HG03520 (cell line): ENCODE results near the gene CKS1B.
A peak's percentile ranks its signal among the peaks of the same experiment; 100 is the strongest.

ENCODE experiments used
- ATAC-seq: cut with Tn5 transposase; IDR thresholded peaks from one replicate; pipeline ENCODE4 v1.9.1; 2021; ENCODE audit warnings: mild to moderate bottlenecking, moderate library complexity; ENCODE audit not compliant: unreplicated experiment

CKS1B gene

DNA sequence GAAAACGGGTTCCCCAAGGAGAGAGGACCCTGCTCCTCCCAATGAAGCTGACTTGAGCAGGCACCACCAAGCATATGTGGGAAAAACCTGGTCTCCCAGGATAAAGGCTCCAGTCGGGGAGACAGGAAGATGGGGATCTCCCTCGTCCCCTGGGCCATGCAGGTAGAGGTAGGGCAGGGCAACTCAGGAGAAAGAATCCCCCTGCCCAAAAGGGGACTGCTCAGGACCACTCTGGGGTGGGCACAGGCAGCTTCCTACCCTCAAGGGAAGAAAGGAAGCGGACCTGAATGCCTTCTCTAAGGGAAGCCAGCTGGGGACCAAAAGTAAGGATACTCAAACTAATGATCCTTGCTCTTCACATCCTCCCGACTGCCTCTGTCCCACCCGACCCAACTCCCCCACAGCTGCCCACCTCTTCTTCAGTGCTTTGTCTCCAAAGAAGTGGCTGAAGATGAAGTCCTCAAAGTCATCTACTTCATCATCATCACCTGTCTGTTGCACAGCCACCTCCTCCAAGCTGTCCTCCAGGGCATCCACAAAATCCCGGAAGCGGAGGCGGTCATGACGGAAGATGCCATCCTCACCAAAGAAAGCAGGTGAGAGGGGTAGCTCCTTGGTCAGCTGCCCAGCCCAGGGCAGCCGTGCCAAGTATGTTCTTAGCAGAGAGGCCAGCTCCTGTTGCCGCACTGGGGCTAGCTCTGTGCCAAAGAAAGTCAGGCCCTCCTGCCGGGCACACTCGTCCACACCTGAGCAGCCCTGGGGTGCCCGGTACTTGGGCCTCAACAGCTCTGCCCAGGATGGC is 29.1 kb upstream of the CKS1B start:
- ATAC-seq = no peak

DNA sequence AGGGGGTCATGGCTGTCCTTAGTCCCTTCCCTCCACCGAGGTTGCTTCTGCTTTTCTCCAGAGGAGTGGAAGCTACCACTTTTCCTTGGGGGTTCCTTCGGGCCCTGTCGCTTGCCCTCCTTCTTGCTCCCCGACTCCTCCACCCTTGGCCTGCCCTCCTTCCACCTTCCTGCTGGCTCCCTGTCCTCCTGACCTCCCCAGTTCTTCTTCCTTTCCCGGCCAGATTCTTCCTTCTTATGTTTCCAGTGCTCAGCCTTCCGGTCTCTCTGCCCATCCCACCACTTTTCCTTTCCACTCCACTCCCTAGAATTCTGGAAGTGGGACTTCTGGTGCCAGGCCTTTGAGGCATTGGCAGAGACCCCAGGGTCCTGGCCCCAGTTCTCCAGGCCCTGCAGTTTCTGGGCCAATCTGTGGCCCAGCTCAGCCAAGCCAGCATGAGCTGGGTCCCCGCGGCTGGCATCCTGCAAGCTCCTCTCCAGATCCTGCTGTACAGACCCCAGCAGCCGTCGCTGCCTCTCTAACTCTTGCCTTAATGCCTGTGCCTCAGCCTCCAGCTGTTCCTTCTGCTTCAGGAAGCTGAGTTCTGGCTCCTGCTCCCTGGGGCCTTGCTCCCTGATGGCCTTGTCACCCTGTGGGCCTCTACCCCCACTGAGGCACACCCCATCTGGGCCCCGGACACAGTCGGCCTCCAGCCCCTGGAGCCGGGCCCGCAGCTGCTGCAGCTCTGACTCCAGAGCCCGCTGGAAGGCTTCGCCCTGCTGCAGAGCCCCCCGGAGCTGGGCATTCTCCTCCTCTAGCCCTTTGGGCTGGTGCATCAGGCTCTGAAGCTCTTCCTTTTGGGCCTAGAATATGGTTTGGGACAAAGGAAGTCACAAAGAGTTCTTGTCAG is 28.3 kb upstream of the CKS1B start:
- no peak for ATAC-seq

DNA sequence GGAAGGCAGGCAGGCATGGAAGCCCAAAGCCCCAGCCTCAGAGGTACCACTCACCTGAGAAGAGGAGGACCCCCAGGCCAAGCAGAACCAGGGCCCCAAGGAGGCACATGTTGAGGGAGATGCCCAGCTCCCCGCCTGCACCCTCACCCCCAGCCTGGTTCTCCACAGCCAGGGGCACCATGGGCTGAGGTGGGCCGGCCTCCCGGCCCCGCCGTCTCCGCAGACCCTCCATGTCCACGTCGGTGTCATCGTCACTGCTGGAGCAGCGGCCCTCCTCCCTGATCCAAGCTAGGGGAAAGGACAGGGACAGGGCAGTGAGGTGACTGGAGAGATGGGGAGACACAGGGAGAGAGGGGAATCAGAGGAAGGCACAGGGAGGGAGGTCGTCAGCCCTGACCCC is 26.4 kb upstream of the CKS1B start:
- no peak for ATAC-seq

DNA sequence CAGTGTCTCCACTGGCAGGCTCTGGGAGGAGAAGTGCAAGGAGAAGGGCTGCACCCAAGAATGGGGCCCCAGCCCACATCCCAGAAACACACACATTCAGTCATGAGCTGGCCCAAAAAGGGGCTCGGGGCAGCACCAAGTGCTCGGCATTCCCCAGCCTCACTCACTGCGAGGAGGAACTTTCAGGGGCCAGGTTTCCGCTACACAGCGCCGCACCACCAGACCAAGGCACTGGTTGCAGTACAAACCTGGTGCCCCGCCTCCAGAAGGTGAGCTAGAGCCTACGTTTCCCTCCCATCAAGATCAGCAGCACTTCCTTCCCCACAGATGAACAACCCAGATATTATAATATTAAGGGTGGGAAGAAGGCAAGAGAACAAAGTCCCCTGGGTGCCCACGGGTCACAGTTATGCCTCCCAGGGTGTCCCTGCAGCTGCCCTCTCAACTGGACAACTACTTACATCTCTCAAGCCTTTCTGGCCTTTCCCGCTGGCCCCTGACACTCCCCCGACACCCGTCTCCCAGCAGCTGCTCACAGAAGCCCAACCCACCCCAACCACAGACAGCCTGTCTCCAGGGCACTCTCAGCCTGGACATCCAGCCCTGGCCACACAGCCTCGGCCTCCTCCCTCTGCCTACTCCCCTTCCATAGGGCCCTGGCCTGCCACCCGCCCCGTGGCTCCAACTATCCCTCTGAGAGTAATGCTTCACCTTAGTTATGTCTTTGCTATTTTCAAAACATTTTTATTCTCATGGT is 22.4 kb upstream of the CKS1B start:
- no peak for ATAC-seq

DNA sequence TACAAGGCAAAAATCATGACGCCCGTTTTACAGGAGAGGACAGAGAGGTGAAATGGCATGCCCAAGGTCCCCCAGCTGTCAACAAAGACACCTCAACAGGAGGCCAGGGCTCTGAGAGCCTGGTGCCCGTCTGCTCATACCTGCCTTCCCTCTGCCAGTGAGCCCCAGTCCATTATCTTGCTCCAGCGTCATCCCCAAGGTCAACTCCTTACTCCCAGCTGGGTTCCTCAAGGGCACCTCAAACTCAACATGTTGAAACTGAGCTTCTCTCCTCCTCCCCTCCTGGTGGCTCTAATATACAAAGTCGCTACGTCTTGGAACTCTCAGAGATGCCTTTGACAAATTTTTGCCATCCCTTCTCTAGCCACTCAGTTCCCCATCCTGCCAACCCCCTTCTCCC is 21.8 kb upstream of the CKS1B start:
- ATAC-seq = no peak

DNA sequence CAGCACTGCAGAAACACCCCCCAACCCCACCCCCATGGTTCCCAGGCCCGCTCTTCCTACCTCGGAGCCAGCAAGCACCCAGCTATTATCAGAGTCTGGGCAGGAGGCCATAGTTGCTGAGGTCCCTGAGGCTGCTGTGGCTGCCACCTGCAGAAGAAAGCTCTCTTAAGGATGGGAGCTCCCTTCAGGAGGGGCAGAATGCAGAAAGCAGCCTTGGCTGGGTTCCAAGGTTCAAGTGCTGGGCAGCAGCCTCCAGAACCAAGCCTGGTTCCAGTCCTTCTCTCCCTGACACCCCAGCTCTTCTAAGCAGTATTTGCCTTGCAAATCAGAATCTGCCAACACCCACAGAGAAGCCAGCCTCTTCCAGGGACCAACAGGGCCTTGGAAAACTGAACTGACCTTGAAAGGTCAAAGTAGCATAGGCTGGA is 20.9 kb upstream of the CKS1B start:
- ATAC-seq = no peak

DNA sequence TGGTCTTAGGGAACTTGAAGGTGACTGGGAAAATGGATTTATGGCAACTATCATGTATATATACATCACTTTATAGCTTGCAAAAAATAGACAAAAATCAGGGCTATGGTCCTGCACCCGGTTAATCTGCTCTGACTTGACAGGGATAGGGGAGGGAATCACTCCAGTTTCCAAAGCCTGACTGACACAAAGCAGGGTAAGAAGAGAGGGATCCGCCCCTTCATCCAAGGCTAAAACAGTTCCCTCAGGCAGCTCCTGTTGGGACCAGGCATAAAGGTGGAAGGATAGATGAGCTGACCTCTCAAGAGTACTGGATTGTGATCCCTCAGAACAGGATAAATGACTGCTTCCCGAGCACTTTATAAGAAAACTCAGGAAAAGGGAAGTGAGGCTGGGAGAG is 19.9 kb upstream of the CKS1B start:
- no peak for ATAC-seq

DNA sequence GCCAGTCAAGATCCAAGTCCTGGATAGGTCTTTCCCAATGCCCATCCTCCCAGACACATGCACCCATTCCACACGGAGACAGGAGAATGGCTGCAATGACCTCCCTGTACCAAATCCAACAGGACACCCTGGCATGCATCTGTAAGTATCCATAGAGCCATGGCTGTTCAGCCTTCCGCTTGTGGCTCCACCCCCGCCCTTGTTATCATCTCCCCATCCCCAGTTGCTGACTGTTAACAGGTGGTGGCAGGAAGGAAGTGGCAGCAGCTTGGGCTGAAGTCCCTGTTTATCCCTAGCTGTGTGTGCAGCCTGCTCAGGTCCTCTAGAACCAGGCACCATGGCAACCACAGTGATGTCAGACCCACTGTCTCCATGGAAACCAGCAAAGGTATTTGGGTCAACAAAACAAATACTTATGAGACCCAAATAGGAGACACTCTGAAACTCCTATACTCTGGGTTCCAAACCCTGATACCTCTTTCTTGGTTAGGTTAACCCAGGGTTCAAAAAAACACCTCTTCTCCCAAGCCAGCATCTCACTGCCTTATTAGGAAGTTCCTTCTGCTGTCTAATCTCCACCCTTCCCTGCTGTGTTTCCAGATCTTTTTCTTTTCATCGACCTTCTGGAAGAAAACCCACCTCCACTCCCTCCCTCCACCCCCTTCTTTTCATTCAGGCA is 19.3 kb upstream of the CKS1B start:
- peak; percentile 63 for ATAC-seq

DNA sequence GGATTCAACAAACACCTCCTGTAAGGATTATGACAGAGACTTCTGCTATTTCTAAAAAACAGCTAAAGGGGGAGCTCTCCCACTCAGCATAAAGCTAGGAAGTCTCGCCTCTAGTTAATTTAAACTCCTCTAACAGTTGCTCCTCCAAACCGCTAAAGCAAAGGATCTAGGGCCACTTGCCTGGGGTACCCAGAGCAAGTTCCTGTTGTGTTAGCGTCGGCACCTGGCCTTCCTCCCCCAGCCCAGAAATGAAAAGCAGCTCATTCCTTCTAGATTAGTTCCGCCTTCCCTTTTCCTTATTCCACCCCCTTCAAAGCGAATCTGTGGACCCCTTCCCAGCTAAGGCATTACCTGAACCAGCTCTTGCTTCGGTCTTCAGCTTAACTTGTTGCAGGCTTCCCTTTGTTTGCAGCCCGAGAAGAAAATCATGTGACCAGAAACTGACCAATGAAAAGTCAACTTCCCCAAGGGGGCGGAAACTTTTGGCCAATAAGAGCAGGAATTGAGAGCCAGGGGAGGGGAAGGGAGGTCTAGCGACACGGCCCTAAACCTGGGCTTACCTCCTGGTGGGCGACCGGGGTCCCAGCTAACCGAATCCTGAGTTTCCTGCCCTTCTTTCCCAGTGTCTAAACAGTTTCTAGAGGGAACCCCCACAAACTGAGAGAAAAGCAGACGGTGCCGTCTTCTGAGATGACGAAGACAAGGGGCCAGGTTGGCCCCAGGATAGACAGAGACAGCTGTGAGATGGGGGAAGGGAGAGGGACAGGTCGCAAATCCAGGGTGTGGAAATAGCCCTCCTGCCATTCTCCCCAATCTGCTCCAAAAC is 18.6 kb upstream of the CKS1B start, which contains the start of gene PBXIP1:
Gene PBXIP1, minus strand, starts transcription at position 382 of the 826 bp plus-strand sequence. CDS start 2,378 bp downstream, outside the sequence.
- peak; percentile 48 for ATAC-seq

DNA sequence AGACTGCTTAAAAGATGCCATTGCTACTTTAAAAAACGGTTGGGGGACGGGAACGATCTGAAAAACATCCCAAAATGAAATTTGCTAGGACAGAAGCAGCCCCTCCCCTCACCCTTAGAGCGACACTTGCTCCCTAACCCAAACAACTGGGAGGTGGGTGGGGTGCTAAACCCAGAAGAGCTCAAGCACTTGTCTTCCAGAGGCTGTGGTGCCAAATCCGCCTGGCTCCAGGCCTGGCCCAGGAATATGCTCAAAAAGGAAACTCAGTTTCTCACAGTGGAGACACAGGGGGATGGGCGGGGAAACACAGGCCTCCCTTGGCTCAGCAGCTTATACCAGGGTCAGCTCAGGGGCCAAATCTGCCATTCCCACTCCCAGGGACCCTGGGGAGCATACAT is 17.9 kb upstream of the CKS1B start:
- ATAC-seq = no peak

DNA sequence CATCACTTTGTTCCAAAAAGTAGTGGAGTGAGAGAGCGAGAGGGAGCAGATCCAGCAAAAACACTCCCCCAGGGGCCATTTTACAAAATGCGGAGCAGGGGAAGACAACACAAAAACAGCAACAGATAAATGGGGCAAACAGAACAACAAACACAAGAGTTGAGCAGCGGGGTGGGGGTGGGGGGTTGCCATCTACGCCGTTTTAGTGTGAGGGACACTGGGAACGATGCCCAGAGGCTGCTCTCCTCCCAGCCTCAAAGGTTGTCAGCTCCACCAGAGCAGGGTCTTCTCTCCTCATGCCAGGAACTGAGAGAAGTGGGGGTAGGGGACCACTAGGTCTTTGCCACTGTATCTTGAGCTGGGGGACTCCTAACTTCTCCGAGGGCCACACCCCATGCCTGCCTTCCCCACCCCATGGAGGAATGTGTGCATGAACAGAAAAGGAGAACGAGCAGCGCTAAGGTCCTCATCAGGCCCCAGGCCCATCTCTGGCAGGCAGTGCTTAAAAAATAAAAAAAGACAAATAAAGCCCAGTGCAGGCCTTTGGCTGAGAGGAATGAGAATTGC is 17.3 kb upstream of the CKS1B start:
- no peak for ATAC-seq

DNA sequence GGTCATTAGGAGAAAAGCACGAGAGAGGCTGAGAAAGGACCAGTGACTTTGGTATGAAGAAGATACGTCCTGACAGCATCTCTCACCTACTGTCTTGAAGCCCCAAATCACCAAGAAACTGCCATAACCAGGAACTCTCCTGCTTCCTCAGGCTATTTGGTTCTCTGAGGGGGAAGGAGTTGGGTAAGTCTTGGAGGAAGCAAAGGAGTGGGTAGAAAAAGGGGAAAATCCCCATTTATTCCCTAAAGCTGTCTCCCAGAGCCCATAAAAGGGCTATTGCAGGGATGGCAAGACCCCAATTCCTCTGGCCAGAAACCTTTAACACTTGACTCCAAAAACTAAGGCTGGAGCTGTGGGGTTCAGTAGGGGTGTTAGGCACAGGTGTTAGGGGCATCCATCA is 16.4 kb upstream of the CKS1B start:
- no peak for ATAC-seq

DNA sequence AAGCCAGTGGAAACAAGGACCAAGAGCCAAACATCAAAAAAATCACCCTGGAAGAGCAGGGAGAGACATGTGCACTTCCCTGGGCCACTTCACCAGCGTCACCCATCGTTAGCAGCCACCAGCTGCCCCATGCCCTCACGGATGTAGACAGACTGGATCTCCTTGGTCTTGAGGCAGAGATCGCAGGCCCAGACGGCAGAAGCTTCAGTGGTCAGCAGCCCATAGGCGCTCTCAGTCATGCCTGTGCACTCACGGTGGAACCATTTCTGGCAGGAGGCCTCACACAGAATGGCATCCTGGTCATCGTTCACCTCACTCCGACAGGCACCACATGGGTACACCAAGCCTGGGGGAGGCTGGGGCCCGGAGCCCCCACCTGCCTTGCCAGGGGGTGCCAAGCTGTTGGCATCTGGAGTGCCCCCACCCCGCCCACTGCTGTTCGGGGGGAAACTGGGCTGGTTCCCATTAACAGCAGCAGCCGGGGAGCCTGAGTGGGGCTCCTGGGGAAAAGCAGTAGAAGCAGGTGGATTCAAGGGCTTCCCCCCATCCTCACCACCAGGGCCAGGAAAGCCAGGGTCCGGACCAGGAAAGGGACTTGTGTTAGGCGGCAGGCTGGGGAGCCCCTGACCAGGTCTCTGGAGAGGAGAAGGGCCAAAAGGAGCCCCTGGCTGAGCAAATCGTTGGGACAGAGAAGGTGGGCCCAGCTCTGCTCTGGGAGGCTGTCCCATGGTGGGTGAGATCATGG is 15.6 kb upstream of the CKS1B start:
- no peak for ATAC-seq

DNA sequence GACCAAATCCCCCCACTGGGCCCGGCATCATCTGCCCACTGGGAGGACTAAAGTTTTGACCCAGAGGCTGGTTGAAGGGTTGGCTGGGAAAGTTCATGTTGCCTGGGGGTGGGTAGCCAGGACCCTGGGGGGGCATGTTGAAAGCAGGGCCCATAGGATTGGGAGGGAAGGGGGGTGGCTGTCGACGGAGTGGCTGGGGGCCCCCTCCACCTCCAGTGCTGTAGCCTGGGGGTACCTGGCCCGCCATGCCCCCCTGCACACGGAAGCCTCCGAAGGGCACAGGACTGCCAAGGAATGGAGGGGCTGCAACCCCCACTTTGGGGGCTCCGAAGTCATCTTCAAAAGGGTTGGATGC is 15.1 kb upstream of the CKS1B start:
- no peak for ATAC-seq

DNA sequence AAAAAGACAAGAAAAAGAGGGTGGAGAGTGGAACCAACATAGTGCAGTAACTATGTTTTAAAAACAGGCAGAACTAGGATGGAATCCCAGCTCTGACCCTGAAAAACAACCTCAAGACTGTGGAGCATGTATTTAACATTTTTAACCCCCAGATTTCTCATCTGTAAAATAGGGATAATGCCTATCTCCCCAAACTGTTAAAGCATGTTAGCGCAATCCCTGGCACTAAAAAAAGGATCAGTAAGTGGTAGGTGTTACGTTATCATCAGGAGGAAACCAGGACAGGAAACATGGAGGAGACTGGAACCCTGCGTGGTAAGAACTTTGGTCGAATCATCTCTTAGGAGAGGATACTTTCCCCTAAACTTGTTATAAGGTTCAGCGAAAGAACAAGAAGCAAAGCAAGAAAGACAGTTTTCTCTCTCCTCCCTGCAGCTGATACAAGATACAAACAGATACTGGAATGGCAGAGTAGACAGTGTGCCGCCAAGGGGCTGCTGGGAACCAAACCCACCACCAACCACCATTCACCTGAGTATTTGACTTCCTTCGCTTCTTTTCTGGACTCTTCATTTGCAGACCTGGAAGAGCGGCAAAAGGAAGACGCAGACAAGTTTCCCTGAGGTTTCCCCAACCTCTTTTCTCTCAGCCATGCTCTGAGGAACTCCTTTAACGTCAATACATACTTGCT is 13.9 kb upstream of the CKS1B start:
- ATAC-seq = no peak

DNA sequence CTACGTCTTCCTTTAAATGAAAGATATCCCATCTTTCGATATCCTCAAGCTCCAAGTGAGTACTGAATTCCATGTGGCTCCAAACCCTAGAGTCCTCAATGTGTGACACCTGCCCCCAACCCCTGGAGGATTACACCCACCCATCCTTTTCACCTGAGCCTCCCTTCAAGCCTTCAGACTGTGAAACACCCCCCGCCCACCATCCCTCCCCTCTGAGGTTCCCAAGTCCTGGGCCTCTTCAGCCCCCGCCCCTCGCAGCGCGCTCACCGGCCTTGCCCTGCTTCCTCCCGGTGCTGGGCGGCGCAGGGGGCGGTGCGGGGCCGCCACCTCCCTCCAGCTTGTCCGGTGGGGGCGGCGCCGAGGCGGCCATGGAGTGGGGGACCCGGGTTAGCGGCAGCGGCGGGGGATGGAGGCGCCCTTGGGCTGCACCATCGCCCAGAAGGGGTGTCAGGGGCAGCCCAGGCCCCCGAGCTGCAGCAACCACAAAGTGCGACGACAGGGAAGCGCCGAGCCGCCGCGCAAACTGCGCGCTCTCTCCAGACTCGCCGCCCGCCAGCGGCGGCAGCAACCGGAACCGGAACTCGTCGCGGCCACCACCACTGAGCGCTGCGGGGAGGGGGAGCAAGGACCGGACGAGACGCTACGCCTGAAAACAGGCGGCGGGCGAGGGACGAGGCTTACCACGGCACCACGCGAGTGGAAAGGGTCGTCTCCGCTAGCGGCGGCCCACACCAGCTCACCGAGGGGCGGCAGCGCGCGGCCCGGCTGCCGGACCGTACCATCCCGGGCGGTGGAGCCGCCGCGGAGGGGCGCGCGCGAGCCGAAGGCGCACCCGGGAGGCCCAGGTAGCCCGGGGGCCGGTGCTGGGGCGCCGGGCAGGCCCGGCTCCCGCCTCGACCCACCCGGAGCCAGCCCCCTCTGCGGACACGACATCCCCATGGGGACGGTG is 13.0 kb upstream of the CKS1B start, which contains the start of gene PYGO2:
Gene PYGO2, minus strand, starts transcription at position 576 of the 949 bp plus-strand sequence. Its CDS starts 206 bp downstream, at position 370.
- ATAC-seq = peak; percentile 67

DNA sequence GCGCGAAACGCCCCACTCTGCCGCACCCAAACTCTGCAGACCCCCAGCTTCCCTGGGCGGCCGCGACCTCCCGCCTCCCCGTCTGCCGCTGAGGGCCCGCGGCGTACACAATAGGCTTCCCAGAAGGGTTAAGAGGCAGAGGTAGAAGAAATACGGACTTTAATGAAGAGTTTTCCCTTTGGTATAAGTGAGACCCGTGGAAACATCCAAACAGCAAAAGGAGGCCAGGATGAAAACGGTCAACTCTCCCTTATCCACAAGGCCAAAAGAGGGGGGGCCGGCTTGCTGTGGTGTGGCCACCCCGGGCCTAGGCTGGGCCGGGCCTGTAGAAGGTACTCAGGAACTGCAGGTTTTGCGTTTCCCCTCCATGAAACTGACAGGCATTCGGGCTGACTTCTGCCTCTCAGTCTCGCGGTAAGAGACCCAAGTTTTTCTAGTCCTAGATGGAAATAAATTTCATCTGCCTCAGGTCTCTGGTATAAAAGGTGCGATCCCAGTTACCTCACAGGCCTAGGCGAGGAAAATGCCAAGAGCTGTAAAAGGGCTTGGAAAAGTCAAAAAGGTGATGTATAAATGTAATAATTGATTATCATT is 12.2 kb upstream of the CKS1B start:
- no peak for ATAC-seq
